SU-DHL-6 (cell line): ENCODE data around the gene TMPRSS5.

Experiments used
- H2AFZ ChIP-seq: fragments of 200-600 bp; sonication (generic); 2 replicates; pipeline ENCODE4 v1.6.1; 2014; ENCODE audit warnings: low read depth, mild to moderate bottlenecking, moderate library complexity, mixed read lengths, antibody characterized with exemption, low read length; ENCODE audit not compliant: severe bottlenecking
- H3F3A ChIP-seq: fragments of 200-600 bp; shearing (Covaris generic); 2 replicates; pipeline ENCODE4 v1.6.0; 2016; ENCODE audit warnings: antibody characterized with exemption, mild to moderate bottlenecking; ENCODE audit not compliant: insufficient read depth
- H3K27ac ChIP-seq: fragments of 200-600 bp; sonication (generic); 2 replicates; pipeline ENCODE4 v1.5.1; 2016; ENCODE audit warnings: low read depth, mild to moderate bottlenecking, low read length, moderate library complexity, mixed read lengths
- H3K27me3 ChIP-seq: fragments of 200-600 bp; sonication (generic), shearing (Covaris generic); 2 replicates; pipeline ENCODE4 v1.6.0; 2014; ENCODE audit warnings: mild to moderate bottlenecking, low read length
- H3K36me3 ChIP-seq: fragments of 200-600 bp; sonication (generic); 2 replicates; pipeline ENCODE4 v1.6.1; 2014; ENCODE audit warnings: mild to moderate bottlenecking, low read length, mixed read lengths
- H3K4me2 ChIP-seq: fragments of 300-600, 200-600 bp; shearing (Covaris generic), sonication (generic); 2 replicates; pipeline ENCODE4 v1.6.0; 2014; ENCODE audit warnings: low read length, low read depth, mild to moderate bottlenecking; ENCODE audit not compliant: poor library complexity, severe bottlenecking
- H3K4me3 ChIP-seq: fragments of 200-600 bp; sonication (generic); 2 replicates; pipeline ENCODE4 v1.5.1; 2014; ENCODE audit warnings: antibody characterized with exemption, low read length, mild to moderate bottlenecking, mixed read lengths; ENCODE audit not compliant: insufficient read depth, poor library complexity, severe bottlenecking
- H3K79me2 ChIP-seq: fragments of 200-600 bp; sonication (generic); 2 replicates; pipeline ENCODE4 v1.6.1; 2014; ENCODE audit warnings: mild to moderate bottlenecking, low read length, moderate library complexity; ENCODE audit not compliant: insufficient read depth
- H3K9ac ChIP-seq: fragments of 200-600 bp; sonication (generic); 2 replicates; pipeline ENCODE4 v1.7.0; 2014; ENCODE audit warnings: mild to moderate bottlenecking, low read length
- H3K9me2 ChIP-seq: fragments of 200-600 bp; sonication (generic); replicated peaks from 2 replicates; pipeline ENCODE4 v1.6.1; 2014; ENCODE audit warnings: low read length; ENCODE audit not compliant: insufficient read depth
- H3K9me3 ChIP-seq: fragments of 200-600 bp; sonication (generic); 2 replicates; pipeline ENCODE4 v1.6.1; 2014; ENCODE audit warnings: low read length, mixed read lengths; ENCODE audit not compliant: insufficient read depth
- H4K20me1 ChIP-seq: fragments of 200-600 bp; sonication (generic); 2 replicates; pipeline ENCODE4 v1.6.1; 2014; ENCODE audit warnings: low read depth, mild to moderate bottlenecking, antibody characterized with exemption, low read length, moderate library complexity, mixed read lengths
- EZH2phosphoT487 ChIP-seq: fragments of 200-600 bp; sonication (generic), shearing (Covaris generic); conservative IDR thresholded peaks from 2 replicates; pipeline ENCODE4 v1.6.1; 2018; ENCODE audit warnings: mild to moderate bottlenecking, antibody characterized with exemption, low read length, moderate library complexity, mixed read lengths
- TF ChIP-seq, protein P1 (sequence below): fragments of 200-600 bp; sonication (generic); IDR thresholded peaks from one replicate; pipeline ENCODE4 v1.5.1; 2017; ENCODE audit warnings: antibody characterized with exemption, mild to moderate bottlenecking, low read length, moderate library complexity; ENCODE audit not compliant: insufficient read depth, poor library complexity, severe bottlenecking

The TMPRSS5 gene

GRCh38 chr11:113644605-113645004 is 61.5 kb downstream of the TMPRSS5 start:
- Histone ChIP-seq H3K79me2 (no peaks in the 10 kb centered on the region), H3K27ac (no peak overlapping the region), H3K4me3 (no peak overlapping the region), H3K27me3 (no peaks in the 10 kb centered on the region), H4K20me1 (no peaks in the 10 kb centered on the region), H3K9me2 (no peaks in the 10 kb centered on the region), H3F3A (no peaks in the 10 kb centered on the region), H2AFZ (no peak overlapping the region), H3K9me3 (no peaks in the 10 kb centered on the region), H3K9ac (no peak overlapping the region), H3K36me3 (no peaks in the 10 kb centered on the region), H3K4me2 (no peak overlapping the region)
- TF ChIP-seq EZH2phosphoT487, result no peak
- TF ChIP-seq, protein P1, sequence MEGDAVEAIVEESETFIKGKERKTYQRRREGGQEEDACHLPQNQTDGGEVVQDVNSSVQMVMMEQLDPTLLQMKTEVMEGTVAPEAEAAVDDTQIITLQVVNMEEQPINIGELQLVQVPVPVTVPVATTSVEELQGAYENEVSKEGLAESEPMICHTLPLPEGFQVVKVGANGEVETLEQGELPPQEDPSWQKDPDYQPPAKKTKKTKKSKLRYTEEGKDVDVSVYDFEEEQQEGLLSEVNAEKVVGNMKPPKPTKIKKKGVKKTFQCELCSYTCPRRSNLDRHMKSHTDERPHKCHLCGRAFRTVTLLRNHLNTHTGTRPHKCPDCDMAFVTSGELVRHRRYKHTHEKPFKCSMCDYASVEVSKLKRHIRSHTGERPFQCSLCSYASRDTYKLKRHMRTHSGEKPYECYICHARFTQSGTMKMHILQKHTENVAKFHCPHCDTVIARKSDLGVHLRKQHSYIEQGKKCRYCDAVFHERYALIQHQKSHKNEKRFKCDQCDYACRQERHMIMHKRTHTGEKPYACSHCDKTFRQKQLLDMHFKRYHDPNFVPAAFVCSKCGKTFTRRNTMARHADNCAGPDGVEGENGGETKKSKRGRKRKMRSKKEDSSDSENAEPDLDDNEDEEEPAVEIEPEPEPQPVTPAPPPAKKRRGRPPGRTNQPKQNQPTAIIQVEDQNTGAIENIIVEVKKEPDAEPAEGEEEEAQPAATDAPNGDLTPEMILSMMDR, result no peak

GRCh38 chr11:113643701-113644100 is 62.4 kb downstream of the TMPRSS5 start:
- Histone ChIP-seq H3K36me3 (no peaks in the 10 kb centered on the region), H3K27ac (no peak overlapping the region), H3K79me2 (no peaks in the 10 kb centered on the region), H3K4me2 (no peak overlapping the region), H3K9ac (no peak overlapping the region), H3F3A (no peaks in the 10 kb centered on the region), H3K9me3 (no peaks in the 10 kb centered on the region), H2AFZ (no peak overlapping the region), H3K27me3 (no peaks in the 10 kb centered on the region), H3K4me3 (no peak overlapping the region), H3K9me2 (no peaks in the 10 kb centered on the region), H4K20me1 (no peaks in the 10 kb centered on the region)
- TF ChIP-seq, protein P1, result no peak
- no peak for TF ChIP-seq EZH2phosphoT487

GRCh38 chr11:113643006-113643585 is 63.0 kb downstream of the TMPRSS5 start:
- Histone ChIP-seq H3F3A (no peaks in the 10 kb centered on the region), H3K9ac (no peak overlapping the region), H3K9me3 (no peaks in the 10 kb centered on the region), H3K27me3 (no peaks in the 10 kb centered on the region), H2AFZ (no peak overlapping the region), H3K9me2 (no peaks in the 10 kb centered on the region), H4K20me1 (no peaks in the 10 kb centered on the region), H3K79me2 (no peaks in the 10 kb centered on the region), H3K36me3 (no peaks in the 10 kb centered on the region), H3K27ac (no peak overlapping the region), H3K4me3 (no peak overlapping the region), H3K4me2 (no peak overlapping the region)
- TF ChIP-seq, protein P1, result no peak
- TF ChIP-seq EZH2phosphoT487, result no peak
